ENCODE measurements around the gene DPYSL5.

Gene DPYSL5

DNA sequence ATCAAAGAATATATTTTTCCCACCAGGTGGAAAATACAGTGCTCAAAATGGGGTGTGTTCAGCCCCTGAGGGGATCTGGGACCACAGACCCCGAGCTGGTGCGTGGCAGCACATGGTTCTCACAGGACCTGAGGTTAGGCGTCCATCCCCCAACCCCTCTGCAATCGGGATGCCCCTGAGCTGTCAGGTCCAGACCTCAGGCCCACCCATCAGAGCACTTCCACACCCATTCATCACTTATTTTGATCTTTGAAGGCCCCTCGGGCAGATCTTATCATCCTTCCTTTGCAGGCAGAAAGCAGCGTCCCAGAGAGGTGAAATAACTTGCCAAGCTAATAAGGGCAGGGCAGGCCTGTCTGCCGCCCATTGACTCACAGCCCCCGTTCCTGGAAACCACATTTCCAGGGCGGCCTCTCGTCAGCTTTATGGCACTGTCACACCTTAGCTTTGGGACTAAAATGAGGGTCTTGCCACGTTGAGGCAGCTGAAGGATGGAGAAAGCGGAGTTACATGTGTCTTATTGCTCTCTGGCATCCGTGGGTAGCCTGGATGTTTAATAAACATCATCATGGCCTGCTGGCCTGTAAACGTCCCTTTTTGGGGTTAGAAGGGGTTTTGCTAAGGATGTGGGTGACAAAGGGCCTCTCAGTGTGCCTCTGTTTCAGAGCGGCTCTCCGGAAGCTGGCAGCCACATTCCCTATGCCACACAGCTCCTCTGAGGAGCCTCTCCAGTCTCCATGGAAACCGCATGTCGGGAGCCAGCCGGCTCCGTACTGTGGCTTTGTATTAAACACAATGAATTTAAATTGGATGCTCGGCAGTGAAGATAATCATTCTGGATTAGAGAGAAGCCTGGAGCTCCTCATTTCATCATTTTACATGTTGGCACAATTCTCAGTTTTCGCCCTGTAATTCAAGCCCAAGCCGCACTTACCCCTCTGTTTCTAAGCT, 64.3 kb downstream of the DPYSL5 start:
- no peak overlapping the region for H3K4me3 ChIP-seq (ENCODE audit: low read depth, low read length)
- peaks cover 73% of the 10 kb centered on the region for H3K36me3 ChIP-seq
- TF ChIP-seq, protein P1, sequence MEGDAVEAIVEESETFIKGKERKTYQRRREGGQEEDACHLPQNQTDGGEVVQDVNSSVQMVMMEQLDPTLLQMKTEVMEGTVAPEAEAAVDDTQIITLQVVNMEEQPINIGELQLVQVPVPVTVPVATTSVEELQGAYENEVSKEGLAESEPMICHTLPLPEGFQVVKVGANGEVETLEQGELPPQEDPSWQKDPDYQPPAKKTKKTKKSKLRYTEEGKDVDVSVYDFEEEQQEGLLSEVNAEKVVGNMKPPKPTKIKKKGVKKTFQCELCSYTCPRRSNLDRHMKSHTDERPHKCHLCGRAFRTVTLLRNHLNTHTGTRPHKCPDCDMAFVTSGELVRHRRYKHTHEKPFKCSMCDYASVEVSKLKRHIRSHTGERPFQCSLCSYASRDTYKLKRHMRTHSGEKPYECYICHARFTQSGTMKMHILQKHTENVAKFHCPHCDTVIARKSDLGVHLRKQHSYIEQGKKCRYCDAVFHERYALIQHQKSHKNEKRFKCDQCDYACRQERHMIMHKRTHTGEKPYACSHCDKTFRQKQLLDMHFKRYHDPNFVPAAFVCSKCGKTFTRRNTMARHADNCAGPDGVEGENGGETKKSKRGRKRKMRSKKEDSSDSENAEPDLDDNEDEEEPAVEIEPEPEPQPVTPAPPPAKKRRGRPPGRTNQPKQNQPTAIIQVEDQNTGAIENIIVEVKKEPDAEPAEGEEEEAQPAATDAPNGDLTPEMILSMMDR (IDR thresholded peaks at IDR 0.05; ENCODE audit: low read depth, low read length) = no peak
- no peaks in the 10 kb centered on the region for H3K27me3 ChIP-seq (ENCODE audit: insufficient read depth, low read depth, severe bottlenecking)
- no peak for DNase-seq
- no peaks in the 10 kb centered on the region for H3K9me3 ChIP-seq (ENCODE audit: severe bottlenecking)
- H3K27ac ChIP-seq = no peak overlapping the region

DNA sequence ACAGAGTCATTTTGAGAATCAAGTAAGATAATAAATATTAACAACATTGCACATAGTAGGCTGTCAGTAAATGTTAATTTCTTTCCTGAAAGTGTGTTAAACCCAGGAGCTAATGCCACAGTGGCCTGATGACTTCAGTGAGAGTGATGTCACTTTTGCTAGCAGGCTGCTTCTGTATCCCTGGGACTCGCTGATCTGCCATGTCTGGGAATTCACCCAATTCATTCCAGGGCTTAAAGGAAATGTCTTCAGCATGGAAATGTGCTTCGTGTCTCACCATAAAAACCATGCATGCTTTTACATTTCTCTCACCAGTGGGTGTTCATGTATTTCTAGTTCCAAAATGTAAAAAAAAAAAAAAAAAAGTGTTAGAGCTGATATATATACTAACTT, 65.7 kb downstream of the DPYSL5 start:
- H3K4me3 ChIP-seq (ENCODE audit: low read depth, low read length) = no peak overlapping the region
- no peak for DNase-seq
- H3K27me3 ChIP-seq (ENCODE audit: insufficient read depth, low read depth, severe bottlenecking) = no peaks in the 10 kb centered on the region
- H3K36me3 ChIP-seq = peaks cover 60% of the 10 kb centered on the region
- H3K27ac ChIP-seq = no peak overlapping the region; the same call in 1 of the 2 replicates
- H3K9me3 ChIP-seq (ENCODE audit: severe bottlenecking) = no peaks in the 10 kb centered on the region
- TF ChIP-seq, protein P1 (IDR thresholded peaks at IDR 0.05; ENCODE audit: low read depth, low read length) = no peak

DNA sequence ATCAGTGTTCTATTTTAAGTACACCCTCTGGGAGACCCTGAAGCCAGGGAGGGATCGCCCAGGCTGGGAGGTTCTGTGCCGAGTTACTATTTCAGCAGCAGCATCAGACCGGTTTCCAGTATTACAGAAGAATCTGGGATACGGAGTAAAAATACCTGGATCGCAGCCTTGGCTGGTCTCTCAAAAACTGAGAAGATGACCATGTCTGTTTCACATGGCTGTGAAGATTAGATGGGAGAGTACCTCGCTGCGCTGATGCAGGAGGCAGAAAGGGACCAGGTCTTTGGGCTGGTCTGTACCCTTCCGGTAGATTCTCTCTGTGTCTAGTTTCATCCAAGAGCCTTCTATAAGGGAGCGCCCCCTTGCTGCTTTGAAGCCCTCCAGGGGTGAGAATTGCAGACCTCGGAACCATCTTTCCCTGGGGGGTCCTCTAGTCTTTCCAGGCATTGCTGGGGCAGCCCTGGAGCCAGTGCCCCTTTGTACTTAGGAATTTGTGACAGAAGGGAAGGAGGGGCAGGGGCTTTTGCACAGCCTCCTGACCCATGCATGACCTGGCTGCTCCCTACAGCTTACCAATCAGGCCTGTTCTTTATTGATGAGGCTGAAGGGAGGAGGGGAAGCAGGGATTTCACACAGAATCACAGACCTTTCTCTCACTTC, 66.2 kb downstream of the DPYSL5 start:
- Histone ChIP-seq H3K9me3 (ENCODE audit: severe bottlenecking) (no peaks in the 10 kb centered on the region), H3K27ac (peak overlapping the region; percentile 60), H3K27me3 (ENCODE audit: insufficient read depth, low read depth, severe bottlenecking) (no peaks in the 10 kb centered on the region), H3K4me3 (ENCODE audit: low read depth, low read length) (no peak overlapping the region), H3K36me3 (peaks cover 60% of the 10 kb centered on the region)
- peak; percentile 71 for DNase-seq
- TF ChIP-seq, protein P1 (IDR thresholded peaks at IDR 0.05; ENCODE audit: low read depth, low read length) = no peak

DNA sequence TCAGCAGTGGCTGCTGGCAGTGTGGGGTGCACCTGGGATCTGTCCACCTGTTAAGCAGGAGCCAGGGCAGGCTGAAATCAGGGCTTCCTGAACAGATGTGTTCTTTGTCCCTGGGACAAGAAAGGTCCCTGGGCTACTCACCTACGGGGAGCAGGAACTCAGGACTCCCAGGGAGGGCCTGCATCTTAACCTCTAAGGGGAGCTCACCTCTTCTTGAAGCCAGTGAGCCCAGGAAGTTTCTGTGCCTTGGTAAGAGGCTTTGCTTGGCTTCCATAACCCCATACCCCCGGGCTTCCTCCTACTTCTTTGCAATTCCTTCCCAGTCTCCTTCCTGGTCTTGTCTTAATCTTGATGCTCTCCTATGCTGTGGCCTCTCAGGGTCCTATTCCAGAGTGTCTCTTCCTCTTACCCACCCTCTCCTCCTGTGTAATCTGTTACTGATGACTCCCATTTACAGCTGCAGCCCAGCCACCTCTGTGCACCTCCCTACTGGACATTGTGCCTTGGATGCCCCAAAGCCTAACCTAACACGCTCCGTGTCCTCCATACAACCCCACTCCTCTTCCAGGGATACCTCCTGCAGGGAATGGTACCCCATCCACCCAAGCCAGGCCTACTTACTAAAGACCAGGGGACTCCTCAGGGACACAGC, 66.9 kb downstream of the DPYSL5 start:
- peak overlapping the region; percentile 60 for H3K27ac ChIP-seq
- TF ChIP-seq, protein P1 (IDR thresholded peaks at IDR 0.05; ENCODE audit: low read depth, low read length) = no peak
- H3K27me3 ChIP-seq (ENCODE audit: insufficient read depth, low read depth, severe bottlenecking) = no peaks in the 10 kb centered on the region
- no peak overlapping the region for H3K4me3 ChIP-seq (ENCODE audit: low read depth, low read length)
- DNase-seq = no peak
- no peaks in the 10 kb centered on the region for H3K9me3 ChIP-seq (ENCODE audit: severe bottlenecking)
- H3K36me3 ChIP-seq = peaks cover 53% of the 10 kb centered on the region

DNA sequence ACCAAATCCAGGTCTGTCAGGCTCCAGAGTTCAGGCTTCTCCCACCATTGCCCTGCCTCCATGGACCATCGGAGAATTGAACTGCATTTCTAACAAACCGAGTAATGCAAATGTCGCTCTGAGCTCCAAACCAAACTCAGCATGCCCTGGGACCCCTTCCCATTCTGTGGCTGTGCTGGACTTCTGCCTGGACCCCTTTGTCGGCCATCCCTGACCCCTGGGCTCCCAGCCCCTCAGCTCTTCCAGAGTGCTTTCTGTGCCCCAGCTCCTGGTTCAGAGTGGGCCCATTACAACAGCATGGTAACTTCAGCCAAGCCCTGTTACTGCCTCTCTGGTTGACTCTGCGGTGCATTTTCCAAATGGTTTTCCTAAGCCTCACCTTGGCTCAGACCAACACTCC, 67.4 kb downstream of the DPYSL5 start:
- Histone ChIP-seq H3K36me3 (peaks cover 49% of the 10 kb centered on the region), H3K27ac (peak overlapping the region; percentile 60), H3K4me3 (ENCODE audit: low read depth, low read length) (no peak overlapping the region), H3K9me3 (ENCODE audit: severe bottlenecking) (no peaks in the 10 kb centered on the region), H3K27me3 (ENCODE audit: insufficient read depth, low read depth, severe bottlenecking) (no peaks in the 10 kb centered on the region)
- TF ChIP-seq, protein P1 (IDR thresholded peaks at IDR 0.05; ENCODE audit: low read depth, low read length) = no peak
- DNase-seq = no peak
